Activated CD8-positive, alpha-beta memory T cell treated with anti-CD3 and anti-CD28 coated beads, Interleukin-2, amount 50 U/mL, for 4 hours (primary cell): Measurements from ENCODE around the gene RNF222.
"Not testable (repeated sequence)": the region's sequence is repeated elsewhere in the genome, so short reads cannot be mapped to it uniquely, and the experiment has no call there.

Experiments
- DNase-seq: peaks from one replicate; pipeline ENCODE4 v3.0.0-alpha.2; 2020

The RNF222 gene

GRCh38 chr17:8409966-8410882 is 12.6 kb upstream of the RNF222 start:
- DNase-seq, result peak; percentile 80

DNA sequence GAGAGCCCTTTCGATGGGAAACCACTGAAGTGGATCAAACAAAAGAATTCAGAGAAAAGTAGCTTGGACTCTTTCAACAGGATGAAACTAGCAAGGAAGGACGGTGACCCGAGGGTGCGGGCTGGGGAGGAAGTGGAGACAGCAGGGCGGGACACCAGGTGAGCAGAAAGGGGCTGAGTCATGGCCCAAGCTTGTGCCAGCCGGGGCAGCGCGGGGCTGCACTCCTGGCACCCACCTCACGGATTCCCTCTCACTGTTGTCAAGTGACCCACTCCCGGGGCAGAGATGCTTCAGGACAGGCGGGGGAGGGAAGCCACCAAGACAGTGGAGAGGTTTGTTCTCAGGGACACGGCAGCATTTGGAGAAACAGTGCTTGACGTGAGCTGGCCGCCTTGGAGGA is 10.7 kb upstream of the RNF222 start:
- no peak for DNase-seq

DNA sequence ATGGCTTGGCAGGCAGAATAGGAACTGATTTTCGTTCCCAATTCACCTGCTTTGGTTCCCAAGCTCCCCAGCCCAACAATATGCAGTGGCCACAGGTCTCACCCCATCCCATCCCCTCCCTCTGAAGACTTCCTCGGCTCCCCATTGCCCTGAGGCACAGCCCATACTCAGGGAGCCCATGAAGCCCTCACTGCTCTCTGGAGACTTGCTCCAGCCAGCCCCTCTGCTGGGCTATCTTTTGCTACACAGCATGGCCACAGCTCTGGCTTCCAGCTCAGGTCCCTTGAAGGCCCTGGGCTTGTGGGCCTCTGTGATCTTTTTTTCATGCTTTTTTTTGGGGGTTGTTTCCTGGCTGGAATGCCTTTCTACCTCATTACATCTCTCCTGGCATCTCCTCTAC is 8.5 kb upstream of the RNF222 start:
- DNase-seq, result no peak

GRCh38 chr17:8405499-8406016 is 7.9 kb upstream of the RNF222 start:
- no peak for DNase-seq

- DNase-seq, result no peak
These were observed 5.4 kb upstream of the RNF222 start for GRCh38 chr17:8402921-8403536.

GRCh38 chr17:8401107-8401506 is 3.5 kb upstream of the RNF222 start:
- no peak for DNase-seq

- DNase-seq, result no peak
These were observed 1.4 kb upstream of the RNF222 start for GRCh38 chr17:8398980-8399379.

DNA sequence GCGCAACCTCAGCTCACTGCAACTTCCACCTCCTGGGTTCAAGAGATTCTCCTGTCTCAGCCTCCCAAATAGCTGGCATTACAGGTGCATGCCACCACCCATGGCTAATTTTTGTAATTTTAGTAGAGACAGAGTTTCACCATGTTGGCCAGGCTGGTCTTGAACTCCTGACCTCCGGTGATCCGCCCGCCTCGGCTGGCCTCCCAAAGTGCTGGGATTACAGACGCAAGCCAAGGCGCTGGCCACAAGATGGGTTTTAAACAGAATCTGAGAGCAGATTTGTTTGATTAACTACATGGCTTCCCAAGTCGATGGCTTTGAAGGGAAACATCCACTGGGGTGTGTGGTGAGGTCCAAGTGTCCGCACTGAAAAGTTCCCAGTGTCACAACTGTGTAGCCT is 3.1 kb downstream of the RNF222 start:
- not testable (repeated sequence) for DNase-seq

DNA sequence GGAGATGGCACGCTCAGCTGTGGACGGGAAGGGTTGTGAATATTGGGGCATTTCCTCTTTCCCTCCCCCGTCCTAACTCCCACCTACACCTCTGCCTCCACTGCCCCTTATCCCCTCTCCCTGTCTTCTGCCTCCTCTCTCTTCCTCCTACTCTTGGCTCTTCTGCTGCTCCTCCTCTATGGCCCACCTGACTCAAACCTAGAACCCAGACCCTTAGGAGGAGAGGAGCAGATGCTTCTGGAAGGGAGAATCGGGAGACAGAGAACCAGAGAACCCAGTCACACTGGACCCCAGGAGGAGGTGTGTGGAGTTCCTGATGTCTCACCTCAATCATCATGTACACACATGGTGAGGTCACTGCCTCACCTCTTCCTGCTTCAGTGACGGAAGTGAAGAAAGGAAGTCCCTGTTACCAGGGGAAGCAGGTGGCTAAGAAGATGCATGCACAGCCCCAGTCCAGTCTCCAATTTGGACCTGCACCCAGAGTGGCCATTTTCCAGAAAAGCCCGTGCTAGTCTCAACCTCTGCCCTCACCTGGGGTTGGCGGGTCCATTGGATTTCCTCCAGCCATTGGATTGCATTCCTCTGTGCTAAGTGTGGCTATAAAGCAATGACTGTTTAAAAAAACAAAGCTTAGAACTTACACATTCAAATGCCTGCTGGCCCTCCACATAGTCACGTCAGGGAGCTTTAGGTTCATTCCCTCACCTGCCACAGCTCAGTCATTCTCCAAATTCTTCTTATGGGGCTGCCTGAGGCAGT is 4.0 kb downstream of the RNF222 start:
- DNase-seq, result peak; percentile 37

GRCh38 chr17:8392674-8393469 is 4.8 kb downstream of the RNF222 start:
- DNase-seq, result no peak

DNA sequence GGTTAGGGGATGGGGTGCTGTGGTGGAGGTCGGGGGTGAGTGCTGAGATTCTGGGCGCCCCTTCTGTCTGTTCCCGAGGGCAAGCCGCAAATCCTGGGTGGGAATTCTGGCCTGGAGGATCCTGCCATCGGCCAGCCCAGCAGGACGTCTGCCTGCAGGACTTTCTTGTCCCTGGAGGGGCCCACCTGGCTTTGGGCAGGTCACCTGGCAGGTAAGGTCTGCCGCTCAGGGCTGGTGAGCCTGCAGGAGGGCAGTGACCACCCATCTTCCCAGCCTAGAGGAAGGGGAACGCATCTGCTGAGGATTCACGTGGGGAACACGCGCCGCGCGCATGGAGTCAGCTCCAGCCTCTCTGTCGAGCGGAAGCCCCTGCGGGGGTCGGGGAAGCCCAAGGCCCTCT is 5.4 kb downstream of the RNF222 start:
- no peak for DNase-seq

GRCh38 chr17:8391711-8392110 is 5.9 kb downstream of the RNF222 start:
- no peak for DNase-seq

GRCh38 chr17:8387914-8388651 is 9.5 kb downstream of the RNF222 start:
- DNase-seq, result no peak

GRCh38 chr17:8386841-8387240 is 10.8 kb downstream of the RNF222 start:
- DNase-seq, result no peak

GRCh38 chr17:8384801-8385378 is 12.7 kb downstream of the RNF222 start:
- DNase-seq, result no peak

- peak; percentile 94 for DNase-seq
These were observed 14.3 kb downstream of the RNF222 start, which contains the start of gene RPL26 for GRCh38 chr17:8383143-8383822. RPL26 (minus strand) TSS chr17:8383193; CDS start chr17:8382310, 883 bp downstream.

DNA sequence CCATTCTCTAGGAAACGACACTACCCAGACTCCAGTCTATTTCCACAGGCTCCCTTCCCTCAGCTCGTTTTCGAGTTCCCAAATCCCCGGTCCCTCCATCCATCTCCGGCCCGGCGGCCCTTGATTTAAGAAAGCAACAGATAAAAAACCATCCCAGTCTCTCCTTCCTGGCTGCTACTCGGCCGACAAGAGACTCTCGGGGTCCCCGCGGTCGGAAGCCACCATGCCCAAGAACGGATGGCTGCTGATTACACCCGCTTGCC is 14.8 kb downstream of the RNF222 start:
- no peak for DNase-seq

DNA sequence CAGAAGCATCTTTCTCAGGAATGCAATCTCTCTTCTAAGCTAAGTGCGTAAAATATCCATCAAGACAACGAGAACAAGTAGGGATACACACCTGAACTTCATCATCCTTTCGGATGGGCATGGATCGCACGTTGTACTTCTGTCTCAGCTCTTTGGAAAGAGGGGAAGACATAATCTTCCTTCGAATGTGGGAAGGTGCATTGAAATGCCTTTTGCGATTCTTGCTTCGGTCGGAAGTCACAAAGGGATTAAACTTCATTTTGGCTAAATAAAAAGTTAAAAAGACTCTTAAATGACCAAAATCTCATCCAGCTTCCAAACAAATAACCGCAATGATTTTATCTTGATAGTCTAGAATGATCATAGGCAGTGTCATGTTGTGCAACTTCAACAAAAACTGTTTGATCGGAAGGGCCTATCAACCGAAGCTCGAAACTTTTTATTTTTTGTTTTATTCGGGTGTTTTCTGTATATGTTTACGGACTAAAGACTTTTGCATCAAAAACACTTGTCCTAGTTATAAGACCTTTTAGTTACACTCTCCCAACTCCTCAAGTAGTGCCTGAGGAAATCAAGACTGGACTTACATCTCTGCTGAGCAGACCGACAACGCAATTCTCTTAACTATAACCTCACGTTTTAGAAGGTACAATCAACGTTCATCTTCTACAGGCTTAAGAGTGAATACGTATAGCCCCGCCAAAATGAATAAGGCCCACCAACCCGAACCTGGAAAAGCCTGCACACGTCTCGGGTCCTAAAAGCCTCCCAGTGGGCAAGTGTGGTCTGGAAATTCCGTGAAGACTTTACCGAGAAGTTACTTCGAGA is 15.4 kb downstream of the RNF222 start:
- no peak for DNase-seq

- DNase-seq, result no peak
These were observed 17.6 kb downstream of the RNF222 start for GRCh38 chr17:8380049-8380448.

DNA sequence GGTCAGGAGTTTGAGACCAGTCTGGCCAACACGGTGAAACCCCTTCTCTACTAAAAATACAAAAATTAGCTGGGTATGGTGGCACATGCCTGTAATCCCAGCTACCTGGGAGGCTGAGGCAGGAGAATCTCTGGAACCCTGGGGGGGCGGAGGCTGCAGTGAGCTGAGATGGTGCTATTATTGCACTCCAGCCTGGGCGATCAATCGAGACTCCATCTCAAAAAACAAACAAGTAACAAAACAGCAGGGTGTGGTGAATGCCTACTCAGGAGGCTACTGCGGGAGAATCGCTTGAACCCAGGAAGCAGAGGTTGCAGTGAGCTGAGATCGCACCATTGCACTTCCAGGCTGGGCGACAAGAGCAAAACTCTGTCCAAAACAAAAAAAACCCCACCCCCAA is 19.5 kb downstream of the RNF222 start:
- not testable (repeated sequence) for DNase-seq
